Testis (tissue), 2 donors: ENCODE results near the gene HMCN1.

Experiments
- CTCF ChIP-seq, 3 experiments: fragments of 450-650 bp in 2 of 3; fragments of 200-600 bp in 1 of 3; sonication (generic) in 1 of 3; IDR thresholded peaks; one replicate each; pipeline ENCODE4 v1.5.1; 2016 to 2019; ENCODE audit warnings: antibody characterized with exemption in 3 of 3, mild to moderate bottlenecking in 2 of 3, moderate library complexity in 1 of 3
- POLR2A ChIP-seq: fragments of 450-650 bp; IDR thresholded peaks from one replicate; pipeline ENCODE4 v1.6.1; 2017; ENCODE audit warnings: antibody characterized with exemption, mild to moderate bottlenecking, moderate library complexity

GRCh38 chr1:186189156-186189555, 455.0 kb downstream of the HMCN1 start:
- TF ChIP-seq POLR2A (no peak), CTCF (IDR thresholded peaks at IDR 0.05) (no peak)
